ENCODE measurements around the gene BPGM. TPM values are rescaled to one million over a fixed set of nuclear protein-coding genes. Genes with fewer than 3 reads are reported as not detected.

The BPGM gene
- total RNA-seq, 4 donors from 2014 or later: 8.8 to 24.9 (median 24.0) TPM

DNA sequence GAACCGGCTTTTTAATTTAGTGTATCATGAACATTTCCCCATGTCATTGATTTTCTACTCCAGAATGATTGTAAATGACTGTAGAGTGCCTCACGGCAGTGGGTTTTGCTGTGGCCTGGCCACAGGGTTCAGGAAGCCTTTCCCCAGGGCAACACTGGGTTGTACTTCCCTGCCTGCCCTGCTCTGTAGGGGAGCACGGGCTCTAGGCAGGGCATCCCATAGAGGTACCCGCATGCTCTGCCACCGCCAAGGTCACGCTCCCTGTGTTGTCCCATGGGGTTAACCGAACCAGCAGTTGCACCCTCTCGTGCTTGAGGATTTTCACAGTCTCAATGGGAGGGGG lies 63.8 kb downstream of the BPGM start:
- peaks cover 0 to 43% (median 0%) of the 10 kb centered on the region in 4 donors for H3K4me1 ChIP-seq
- H3K9me3 ChIP-seq: no peaks in the 10 kb centered on the region
- WGBS, 2 donors: 61 to 74% methylated on average over 8 of the region's 8 CpGs
- no peak overlapping the region for H3K4me3 ChIP-seq
- H3K27ac ChIP-seq: peak overlapping the region in 2 of 4 donors; percentile 52 to 69
- no peaks in the 10 kb centered on the region for H3K27me3 ChIP-seq
- TF ChIP-seq EP300 (IDR thresholded peaks at IDR 0.05) (no peak), POLR2A (IDR thresholded peaks at IDR 0.05) (no peak)
- TF ChIP-seq, protein P1, sequence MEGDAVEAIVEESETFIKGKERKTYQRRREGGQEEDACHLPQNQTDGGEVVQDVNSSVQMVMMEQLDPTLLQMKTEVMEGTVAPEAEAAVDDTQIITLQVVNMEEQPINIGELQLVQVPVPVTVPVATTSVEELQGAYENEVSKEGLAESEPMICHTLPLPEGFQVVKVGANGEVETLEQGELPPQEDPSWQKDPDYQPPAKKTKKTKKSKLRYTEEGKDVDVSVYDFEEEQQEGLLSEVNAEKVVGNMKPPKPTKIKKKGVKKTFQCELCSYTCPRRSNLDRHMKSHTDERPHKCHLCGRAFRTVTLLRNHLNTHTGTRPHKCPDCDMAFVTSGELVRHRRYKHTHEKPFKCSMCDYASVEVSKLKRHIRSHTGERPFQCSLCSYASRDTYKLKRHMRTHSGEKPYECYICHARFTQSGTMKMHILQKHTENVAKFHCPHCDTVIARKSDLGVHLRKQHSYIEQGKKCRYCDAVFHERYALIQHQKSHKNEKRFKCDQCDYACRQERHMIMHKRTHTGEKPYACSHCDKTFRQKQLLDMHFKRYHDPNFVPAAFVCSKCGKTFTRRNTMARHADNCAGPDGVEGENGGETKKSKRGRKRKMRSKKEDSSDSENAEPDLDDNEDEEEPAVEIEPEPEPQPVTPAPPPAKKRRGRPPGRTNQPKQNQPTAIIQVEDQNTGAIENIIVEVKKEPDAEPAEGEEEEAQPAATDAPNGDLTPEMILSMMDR (IDR thresholded peaks at IDR 0.05): no peak
- no peaks in the 10 kb centered on the region for H3K36me3 ChIP-seq
- no peak for DNase-seq (ENCODE audit: low spot score in 2 of 2)

DNA sequence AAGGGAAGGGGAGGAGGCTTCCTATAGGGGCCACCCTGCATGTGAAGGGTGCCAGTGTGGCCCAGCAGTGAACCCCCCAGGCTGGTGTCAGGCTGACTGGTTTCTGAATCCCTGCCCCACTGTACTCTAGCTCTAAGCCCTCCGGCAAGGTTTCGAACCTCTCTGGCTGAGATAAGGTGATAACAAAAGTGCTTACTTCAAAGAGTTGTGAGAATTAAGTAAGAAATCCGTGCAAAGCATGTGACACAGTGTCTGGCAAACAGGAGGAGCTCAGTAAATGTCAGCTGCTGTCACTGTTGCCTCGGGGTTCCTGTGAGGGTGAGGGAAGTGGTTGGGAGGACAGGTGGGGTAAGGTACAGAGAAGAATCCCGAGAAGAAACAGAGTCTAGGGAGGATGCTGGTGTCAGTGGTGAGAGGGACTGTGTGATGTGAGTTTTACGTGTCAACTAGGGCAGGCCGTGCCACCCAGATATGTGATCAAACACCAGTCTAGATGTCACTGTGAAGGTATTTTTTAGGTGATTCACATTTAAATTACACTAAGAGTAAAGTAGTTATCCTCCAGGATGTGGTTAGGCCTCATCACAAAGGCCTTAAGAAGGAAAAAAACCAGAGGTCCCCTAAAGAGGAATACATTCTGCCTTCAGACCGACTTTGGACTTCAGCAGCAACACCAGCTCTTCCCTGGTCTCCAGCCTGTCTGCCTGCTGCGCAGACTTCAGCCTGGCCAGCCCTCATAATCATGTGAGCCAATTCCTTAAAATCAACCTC lies 64.4 kb downstream of the BPGM start:
- TF ChIP-seq POLR2A (IDR thresholded peaks at IDR 0.05) (no peak), EP300 (IDR thresholded peaks at IDR 0.05) (no peak)
- TF ChIP-seq, protein P1 (IDR thresholded peaks at IDR 0.05): no peak

DNA sequence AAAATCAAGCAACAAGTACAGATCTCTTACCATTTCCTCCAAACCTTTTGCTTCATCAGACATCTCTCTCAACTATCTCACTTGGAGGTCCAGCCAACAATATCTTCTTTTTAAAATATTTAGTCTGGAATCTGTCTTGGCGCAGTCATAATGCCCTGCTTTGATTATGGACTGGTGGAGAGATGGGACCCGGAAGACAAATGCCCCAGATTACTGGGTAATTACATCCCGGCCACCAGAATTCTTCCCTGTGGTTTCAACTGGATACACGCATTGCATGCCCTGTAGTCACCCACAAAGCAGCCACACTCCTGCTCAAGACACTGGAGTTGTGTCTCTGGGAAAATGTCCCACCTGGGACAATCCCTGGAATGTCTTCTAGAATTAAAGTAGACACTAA lies 65.5 kb downstream of the BPGM start:
- no peak for DNase-seq (ENCODE audit: low spot score in 2 of 2)
- Histone ChIP-seq H3K4me1 (peaks cover 0 to 31% (median 0%) of the 10 kb centered on the region in 4 donors), H3K36me3 (no peaks in the 10 kb centered on the region), H3K9me3 (no peaks in the 10 kb centered on the region), H3K27me3 (no peaks in the 10 kb centered on the region), H3K27ac (peak overlapping the region in 2 of 4 donors; percentile 68 to 69), H3K4me3 (no peak overlapping the region)
- TF ChIP-seq POLR2A (IDR thresholded peaks at IDR 0.05): no peak
- no peak for TF ChIP-seq EP300 (IDR thresholded peaks at IDR 0.05)
- TF ChIP-seq, protein P1 (IDR thresholded peaks at IDR 0.05): no peak
- WGBS, 2 donors: 64% methylated on average over 4 of the region's 4 CpGs

More for the DNA sequence above, 64.4 kb downstream of the BPGM start:
- Histone ChIP-seq H3K4me3 (no peak overlapping the region), H3K4me1 (peaks cover 0 to 37% (median 0%) of the 10 kb centered on the region in 4 donors), H3K27me3 (no peaks in the 10 kb centered on the region), H3K27ac (peak overlapping the region in 3 of 4 donors; percentile 22 to 69 (median 52)), H3K9me3 (no peaks in the 10 kb centered on the region), H3K36me3 (no peaks in the 10 kb centered on the region)
- 67 to 68% methylated on average over 9 of the region's 9 CpGs for WGBS, 2 donors
- no peak for DNase-seq (ENCODE audit: low spot score in 2 of 2)

DNA sequence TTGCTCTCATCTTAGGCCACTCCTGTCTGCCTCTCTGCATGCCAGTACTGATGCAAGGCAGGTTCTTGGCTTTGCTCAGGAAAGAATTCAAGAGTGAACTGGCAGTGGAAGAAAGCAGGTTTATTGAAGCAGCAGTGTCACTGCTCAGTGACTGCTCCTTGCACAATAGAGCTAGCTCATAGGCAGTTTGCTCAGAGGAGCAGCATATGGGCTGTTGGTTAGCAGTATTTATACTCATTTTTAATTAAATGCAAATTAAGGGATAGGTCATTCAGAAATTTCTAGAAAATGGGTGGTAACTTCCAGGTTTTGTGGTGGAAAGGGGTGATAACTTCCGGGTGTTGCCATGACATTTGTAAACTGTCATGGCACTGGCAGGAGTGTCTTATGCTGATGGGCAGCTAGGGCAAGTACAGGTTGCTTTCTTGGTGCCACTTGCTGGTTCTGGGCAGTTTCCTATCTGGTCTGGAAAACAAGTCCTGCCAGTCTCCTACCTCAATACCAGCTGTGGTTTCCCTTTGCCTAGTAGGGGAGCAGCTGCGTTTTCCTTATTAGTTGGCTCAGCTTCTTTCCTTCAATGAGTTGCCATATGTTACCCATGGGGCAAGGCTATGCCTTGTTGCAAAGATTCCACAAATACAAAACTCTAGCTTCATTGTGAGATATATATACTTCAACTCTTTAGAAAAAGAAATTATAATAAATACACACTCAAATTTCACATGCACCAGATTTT lies 68.0 kb downstream of the BPGM start:
- no peak overlapping the region for H3K4me3 ChIP-seq
- no peaks in the 10 kb centered on the region for H3K9me3 ChIP-seq
- H3K4me1 ChIP-seq: peaks cover 0 to 24% (median 5%) of the 10 kb centered on the region in 4 donors
- 89 to 92% methylated on average over 2 of the region's 2 CpGs for WGBS, 2 donors
- no peak for DNase-seq (ENCODE audit: low spot score in 2 of 2)
- H3K36me3 ChIP-seq: no peaks in the 10 kb centered on the region
- no peaks in the 10 kb centered on the region for H3K27me3 ChIP-seq
- TF ChIP-seq POLR2A (IDR thresholded peaks at IDR 0.05) (no peak), EP300 (IDR thresholded peaks at IDR 0.05) (no peak)
- TF ChIP-seq, protein P1 (IDR thresholded peaks at IDR 0.05): no peak
- H3K27ac ChIP-seq: no peak overlapping the region

Data from tibial nerve (tissue), 4 donors.